HFFc6 (cell line): ENCODE data around the gene NINJ1. TPM values are rescaled to one million over a fixed set of nuclear protein-coding genes. Genes with fewer than 3 reads are reported as not detected.

Experiments
- DNase-seq: peaks from one replicate; pipeline ENCODE4 v3.0.0-alpha.2; 2018
- H3K27ac Mint-ChIP-seq: 2 replicates; pipeline ENCODE4 v1.8.0; 2020; ENCODE audit warnings: mild to moderate bottlenecking, mixed read lengths
- H3K27me3 Mint-ChIP-seq: 2 replicates; pipeline ENCODE4 v1.8.0; 2021; ENCODE audit warnings: mild to moderate bottlenecking, moderate library complexity, mixed read lengths; ENCODE audit not compliant: insufficient read depth
- H3K36me3 Mint-ChIP-seq: 2 replicates; pipeline ENCODE4 v1.8.0; 2021; ENCODE audit warnings: low read depth, mixed read lengths
- H3K4me1 Mint-ChIP-seq: 2 replicates; pipeline ENCODE4 v1.8.0; 2020; ENCODE audit warnings: low read depth, mixed read lengths
- H3K4me3 Mint-ChIP-seq: 2 replicates; pipeline ENCODE4 v1.8.0; 2020; ENCODE audit warnings: mild to moderate bottlenecking, moderate library complexity, mixed read lengths
- H3K9me3 Mint-ChIP-seq: 2 replicates; pipeline ENCODE4 v1.8.0; 2020; ENCODE audit warnings: mild to moderate bottlenecking, mixed read lengths
- total RNA-seq, 6 experiments: library from RNA; stranded (reverse); fragmentation: NEBNext Ultra II Directional; extraction: Animal tissue kit (Norgen Biotek cat#: 25700); gene quantifications; 2 replicates in 1 of 6; 3 replicates in 5 of 6; pipeline ENCODE4 v1.2.3, GENCODE V29; 2021
- TF ChIP-seq, protein P1 (sequence below): fragments of 200-600 bp; sonication (generic); IDR thresholded peaks from 2 replicates; pipeline ENCODE4 v1.5.0; 2021; ENCODE audit warnings: antibody characterized with exemption, mild to moderate bottlenecking

The NINJ1 gene
- total RNA-seq, 6 experiments from 2014 or later, result 23.2 to 28.0 (median 25.6) TPM

DNA sequence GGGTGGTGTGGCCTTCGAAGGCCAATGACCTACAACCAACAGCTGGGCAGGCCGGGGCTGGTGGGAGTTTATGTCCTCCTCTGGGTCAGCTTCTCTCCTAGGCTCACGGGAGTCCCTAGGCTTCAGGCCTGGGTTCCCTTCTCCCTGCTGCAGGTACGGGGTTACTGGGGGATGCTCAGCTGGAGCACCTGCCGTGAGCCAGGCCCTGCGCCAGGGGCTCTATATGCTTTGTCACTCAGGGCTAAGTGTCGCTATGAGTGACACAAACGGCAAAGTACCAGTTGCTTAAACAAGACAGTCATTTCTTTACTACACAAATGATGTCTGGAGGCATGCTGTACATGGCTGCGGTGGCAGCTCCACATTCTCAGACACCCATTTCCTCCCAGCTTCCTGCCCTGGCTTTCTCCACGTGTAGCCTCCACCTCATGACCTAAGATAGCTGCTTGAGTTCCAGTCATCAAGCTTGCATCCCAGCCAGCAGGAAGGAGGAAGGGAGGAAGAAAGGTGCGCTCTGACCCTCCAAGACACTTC lies 22.5 kb upstream of the NINJ1 start:
- Mint-ChIP-seq H3K9me3 (no peaks in the 10 kb centered on the region), H3K27ac (no peak overlapping the region), H3K27me3 (peaks cover 11% of the 10 kb centered on the region), H3K4me1 (peaks cover 9% of the 10 kb centered on the region), H3K36me3 (no peaks in the 10 kb centered on the region), H3K4me3 (no peak overlapping the region)
- TF ChIP-seq, protein P1, sequence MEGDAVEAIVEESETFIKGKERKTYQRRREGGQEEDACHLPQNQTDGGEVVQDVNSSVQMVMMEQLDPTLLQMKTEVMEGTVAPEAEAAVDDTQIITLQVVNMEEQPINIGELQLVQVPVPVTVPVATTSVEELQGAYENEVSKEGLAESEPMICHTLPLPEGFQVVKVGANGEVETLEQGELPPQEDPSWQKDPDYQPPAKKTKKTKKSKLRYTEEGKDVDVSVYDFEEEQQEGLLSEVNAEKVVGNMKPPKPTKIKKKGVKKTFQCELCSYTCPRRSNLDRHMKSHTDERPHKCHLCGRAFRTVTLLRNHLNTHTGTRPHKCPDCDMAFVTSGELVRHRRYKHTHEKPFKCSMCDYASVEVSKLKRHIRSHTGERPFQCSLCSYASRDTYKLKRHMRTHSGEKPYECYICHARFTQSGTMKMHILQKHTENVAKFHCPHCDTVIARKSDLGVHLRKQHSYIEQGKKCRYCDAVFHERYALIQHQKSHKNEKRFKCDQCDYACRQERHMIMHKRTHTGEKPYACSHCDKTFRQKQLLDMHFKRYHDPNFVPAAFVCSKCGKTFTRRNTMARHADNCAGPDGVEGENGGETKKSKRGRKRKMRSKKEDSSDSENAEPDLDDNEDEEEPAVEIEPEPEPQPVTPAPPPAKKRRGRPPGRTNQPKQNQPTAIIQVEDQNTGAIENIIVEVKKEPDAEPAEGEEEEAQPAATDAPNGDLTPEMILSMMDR, result no peak
- no peak for DNase-seq

DNA sequence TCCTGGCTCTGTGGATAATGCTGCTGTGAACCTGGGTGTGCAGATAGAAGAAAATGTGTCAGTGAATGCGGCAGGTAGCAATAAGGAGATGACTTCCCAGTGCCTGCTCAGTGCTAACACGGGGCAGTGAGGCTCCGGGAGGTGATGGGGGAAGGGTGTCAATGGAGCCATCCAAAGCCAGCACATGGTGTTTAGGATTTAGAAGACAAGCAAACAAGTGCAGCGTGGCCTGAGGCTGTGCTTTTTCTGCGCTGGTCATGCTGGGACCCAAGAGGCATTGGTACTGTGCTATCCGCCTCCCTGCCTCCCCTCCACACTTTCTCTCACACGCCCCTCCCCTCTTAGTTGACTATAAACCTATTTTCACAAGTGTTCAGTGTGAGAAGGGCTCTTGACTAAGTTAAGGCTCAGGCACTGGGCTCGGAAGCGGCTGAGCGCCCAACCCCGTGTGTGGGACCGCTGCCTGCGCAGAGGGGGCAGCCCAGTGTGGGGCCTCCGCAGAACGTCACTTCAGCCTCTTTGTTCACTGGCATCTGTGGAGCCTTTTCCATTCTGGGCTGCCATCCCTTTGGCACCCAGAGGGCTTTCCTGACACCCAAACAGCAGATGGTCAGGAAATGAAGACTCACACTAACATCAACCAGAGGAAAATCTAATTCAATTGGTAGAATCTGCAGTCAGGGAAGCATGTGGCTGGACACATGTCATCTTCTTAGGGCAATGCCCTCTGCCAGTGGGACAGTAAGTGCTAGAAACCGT lies 21.8 kb upstream of the NINJ1 start:
- Mint-ChIP-seq H3K4me1 (peaks cover 9% of the 10 kb centered on the region), H3K9me3 (no peaks in the 10 kb centered on the region), H3K36me3 (no peaks in the 10 kb centered on the region), H3K27ac (no peak overlapping the region), H3K4me3 (no peak overlapping the region), H3K27me3 (peaks cover 10% of the 10 kb centered on the region; the same call in 1 of the 2 replicates)
- TF ChIP-seq, protein P1, result no peak
- DNase-seq, result no peak

DNA sequence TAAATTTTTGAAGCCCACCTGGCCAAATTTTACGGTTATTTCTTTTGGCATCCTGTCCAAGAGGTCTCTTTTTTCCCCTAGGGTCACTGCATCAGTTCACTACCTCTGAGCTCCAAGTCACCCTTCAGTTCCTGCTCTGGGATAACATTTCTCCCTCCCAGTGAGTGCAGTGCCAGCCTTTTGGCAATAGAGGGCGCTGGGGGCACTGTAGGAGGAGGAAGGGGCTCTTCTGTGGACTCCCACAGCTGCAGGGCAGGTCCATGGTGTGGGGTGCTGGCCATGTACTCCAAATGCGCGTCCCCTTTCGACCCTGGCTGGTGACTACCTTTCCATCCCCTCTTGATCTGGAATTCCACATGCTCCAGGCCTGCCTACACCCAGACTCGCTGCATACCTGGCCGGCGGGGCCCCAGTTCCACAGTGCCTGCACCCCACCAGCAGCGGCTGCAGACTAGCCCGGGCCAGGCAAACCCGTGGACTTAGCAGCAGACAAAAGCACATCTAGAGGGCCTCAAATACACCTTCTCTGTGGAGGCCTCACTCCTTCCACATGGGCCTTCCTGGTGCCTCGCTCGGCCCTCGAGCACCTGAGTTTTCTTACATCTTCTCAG lies 20.3 kb upstream of the NINJ1 start:
- H3K36me3 Mint-ChIP-seq, result no peaks in the 10 kb centered on the region
- TF ChIP-seq, protein P1, result peak; percentile 77
- peaks cover 9% of the 10 kb centered on the region; the same call in 1 of the 2 replicates for H3K27me3 Mint-ChIP-seq
- no peak overlapping the region for H3K4me3 Mint-ChIP-seq
- no peaks in the 10 kb centered on the region for H3K9me3 Mint-ChIP-seq
- no peak overlapping the region for H3K27ac Mint-ChIP-seq
- H3K4me1 Mint-ChIP-seq, result peaks cover 2% of the 10 kb centered on the region
- no peak for DNase-seq

DNA sequence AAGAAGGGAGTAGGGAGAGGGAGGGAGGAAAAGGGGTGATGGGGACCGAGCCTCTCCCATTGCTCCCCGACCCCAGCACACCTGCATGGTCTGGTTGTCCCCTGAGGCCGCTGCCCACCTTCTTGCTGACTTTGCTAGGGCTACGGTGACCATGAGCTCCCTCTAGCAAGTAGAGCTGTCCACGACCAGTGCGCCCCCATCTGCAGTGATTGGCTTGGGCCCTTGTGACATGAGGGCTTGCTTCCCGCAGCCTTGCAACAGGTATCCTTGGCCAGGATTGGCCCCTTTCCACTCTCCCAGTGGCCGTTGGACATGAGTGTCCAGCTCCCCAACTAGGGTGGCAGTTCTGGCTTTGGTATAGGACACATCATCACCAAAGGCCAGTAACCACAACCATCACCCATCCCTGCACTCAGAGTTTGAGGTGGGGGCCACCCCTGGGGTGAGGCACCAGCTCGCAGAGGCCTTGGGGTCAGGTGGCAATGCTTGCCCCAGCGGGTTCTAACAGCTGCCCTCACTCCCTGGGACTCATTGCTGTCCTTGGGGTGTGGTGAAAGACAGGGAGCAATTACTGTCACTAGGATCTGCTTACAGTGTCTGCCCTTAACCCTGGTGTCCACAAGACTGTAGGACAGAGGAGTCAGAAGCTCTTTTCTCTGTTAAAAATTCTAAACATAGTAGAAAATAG lies 17.2 kb upstream of the NINJ1 start:
- no peak overlapping the region for H3K4me3 Mint-ChIP-seq
- no peak overlapping the region for H3K27ac Mint-ChIP-seq
- TF ChIP-seq, protein P1, result no peak
- DNase-seq, result no peak
- H3K27me3 Mint-ChIP-seq, result peaks cover 9% of the 10 kb centered on the region
- H3K36me3 Mint-ChIP-seq, result 0 out of 2 replicates have a peak, but pooled peaks cover 4% of the 10 kb centered on the region
- no peaks in the 10 kb centered on the region for H3K4me1 Mint-ChIP-seq
- H3K9me3 Mint-ChIP-seq, result no peaks in the 10 kb centered on the region; the same call in 1 of the 2 replicates

DNA sequence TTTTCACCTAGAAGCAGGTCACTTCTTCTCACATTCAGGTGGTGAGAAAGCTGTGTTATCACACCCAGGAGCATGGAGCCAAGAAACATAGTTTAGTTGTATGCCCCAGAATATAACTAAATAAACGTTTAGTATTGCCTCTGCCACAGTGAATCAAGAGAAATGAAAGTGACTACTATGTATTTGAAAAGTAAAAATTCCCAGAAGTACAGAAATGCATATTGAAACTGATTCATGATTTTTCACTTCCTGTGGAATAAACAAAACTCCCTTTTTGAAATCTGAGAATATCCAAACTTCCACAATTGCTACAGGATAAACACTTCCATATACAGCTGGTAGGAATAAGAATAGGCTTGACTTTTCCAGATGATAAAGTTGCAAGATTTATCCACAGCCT lies 15.3 kb upstream of the NINJ1 start:
- H3K9me3 Mint-ChIP-seq, result no peaks in the 10 kb centered on the region; the same call in 1 of the 2 replicates
- DNase-seq, result no peak
- no peak overlapping the region for H3K4me3 Mint-ChIP-seq

More for the DNA sequence above, 15.3 kb upstream of the NINJ1 start:
- Mint-ChIP-seq H3K4me1 (no peaks in the 10 kb centered on the region), H3K27me3 (peaks cover 9% of the 10 kb centered on the region), H3K36me3 (0 out of 2 replicates have a peak, but pooled peaks cover 4% of the 10 kb centered on the region), H3K27ac (no peak overlapping the region)
- TF ChIP-seq, protein P1, result no peak
